Muscle of arm (tissue), 12 donors: Measurements from ENCODE around the gene PHYKPL. TPM values are rescaled to one million over a fixed set of nuclear protein-coding genes. Genes with fewer than 3 reads are reported as not detected.
"Not testable (repeated sequence)": the region's sequence is repeated elsewhere in the genome, so short reads cannot be mapped to it uniquely, and the experiment has no call there.

ENCODE experiments used
- DNase-seq: peaks from one replicate; pipeline ENCODE4 v3.0.0-alpha.2; 2013
- polyA plus RNA-seq, 12 donors: library from polyadenylated mRNA; unstranded; fragments of 120-200 nt; gene quantifications; one replicate each; pipeline ENCODE4 v1.2.1, GENCODE V29; 2013; ENCODE audit not compliant: insufficient read length in 12 of 12

Gene PHYKPL
- polyA plus RNA-seq, 12 donors, result 35.0 to 90.4 (median 59.4) TPM; not detected in 1

GRCh38 chr5:178240766-178241165 lies 8.2 kb upstream of the PHYKPL start:
- no peak for DNase-seq

DNA sequence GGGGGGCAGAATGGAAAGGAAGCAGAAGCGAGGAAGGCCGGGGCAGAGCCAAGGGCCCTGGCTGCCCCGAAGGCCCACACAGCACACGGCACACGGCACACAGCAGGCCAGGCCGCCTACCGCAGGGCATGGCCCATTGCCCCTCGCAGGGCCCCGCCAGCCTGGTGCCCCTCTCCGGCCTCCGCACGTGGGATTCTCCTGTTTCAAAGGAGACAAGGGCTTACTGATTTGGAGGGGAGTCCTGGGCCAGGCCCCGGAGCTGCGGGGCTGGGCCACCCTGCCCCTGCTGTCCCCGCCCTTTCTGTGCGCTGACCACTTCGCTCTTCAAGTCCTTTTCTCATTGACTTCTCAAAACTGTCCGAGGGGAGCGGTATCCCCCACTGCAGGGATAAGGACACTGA lies 7.7 kb upstream of the PHYKPL start:
- no peak for DNase-seq

- DNase-seq, result not testable (repeated sequence)
Measured at GRCh38 chr5:178239626-178240301, 7.2 kb upstream of the PHYKPL start.

DNA sequence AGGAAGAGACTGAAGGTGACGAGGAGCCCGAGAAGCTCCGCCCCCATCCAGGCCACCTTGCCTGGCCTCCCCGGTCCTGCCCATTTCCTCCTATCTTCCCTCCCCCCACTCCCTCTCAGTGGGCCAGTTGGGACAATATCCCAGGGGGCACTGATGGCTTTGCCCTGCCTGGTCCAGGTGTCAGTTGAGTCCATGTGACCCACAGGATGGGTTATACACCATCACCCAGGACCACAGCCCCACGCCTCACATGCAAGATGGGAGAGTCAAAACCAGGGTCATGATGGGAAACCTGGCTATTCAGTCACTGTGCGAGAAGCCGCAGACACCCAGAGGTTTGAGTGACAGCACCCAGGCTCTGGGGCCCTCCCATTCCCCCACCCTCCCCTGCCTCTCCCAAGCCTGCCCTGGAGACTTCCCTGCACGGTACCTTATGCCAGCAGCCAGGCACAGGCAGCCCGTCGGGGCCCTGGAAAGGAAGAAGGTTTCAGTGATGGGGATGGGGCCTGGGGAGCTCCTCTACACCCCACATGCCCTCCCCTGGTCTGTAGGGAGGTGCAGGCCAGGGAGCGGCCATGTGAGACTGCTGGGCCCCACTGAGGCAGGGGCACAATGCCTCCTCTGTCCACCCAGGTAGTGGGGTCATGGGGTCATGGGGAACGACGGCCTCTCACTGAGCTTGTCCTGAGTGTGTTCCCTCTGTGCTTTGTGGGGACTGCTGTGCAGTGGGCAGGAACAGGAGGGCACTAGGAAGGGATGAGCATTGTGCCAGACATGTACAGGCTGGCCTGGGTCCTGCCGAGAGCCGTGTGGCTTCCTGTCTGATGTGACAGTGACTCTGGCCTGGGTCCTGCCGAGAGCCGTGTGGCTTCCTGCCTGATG lies 6.3 kb upstream of the PHYKPL start:
- no peak for DNase-seq

- no peak for DNase-seq
Measured at GRCh38 chr5:178238313-178238635, 5.7 kb upstream of the PHYKPL start.

DNA sequence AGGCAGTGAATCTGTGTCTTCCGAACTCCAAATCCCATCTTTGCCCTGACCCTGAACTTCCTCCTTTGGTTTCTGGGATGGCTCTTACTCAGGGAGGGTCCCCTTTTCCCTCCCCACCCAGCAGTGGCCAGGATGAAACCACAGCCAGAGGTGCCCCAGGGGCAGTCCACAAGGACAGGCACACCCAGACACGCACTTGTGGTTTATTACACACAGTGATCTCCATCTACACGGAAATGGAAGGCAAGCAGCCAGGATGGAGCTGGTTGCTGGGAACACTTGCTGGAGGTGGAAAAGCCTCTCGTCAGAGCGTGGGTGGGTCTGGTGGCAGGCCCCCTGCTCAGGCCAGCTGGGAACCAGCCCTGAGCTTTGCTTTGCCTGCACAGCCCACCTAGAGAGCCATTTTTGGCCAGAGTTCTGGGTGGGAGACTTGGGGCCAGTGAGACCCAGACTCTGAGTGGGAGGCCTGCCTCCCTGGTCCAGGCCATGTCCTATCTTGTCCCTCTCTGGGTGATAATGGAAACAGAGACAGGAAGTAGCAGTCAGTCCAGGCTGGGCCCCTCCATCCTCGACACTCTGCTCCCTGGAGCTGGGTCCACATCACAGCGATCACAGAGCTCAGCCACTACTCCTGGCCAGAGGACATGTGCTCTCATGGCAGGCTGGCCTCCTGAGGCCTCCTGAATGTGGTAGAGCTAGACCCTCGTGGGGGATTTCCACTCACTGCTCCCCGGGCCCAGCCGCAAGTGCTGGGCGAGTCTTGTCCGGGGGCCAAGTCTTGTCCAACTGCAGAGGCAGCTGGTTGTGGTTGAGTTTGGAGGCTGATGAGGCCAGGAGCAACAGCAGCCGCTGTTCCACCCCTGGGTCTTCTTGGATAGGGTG lies 5.1 kb upstream of the PHYKPL start:
- no peak for DNase-seq

DNA sequence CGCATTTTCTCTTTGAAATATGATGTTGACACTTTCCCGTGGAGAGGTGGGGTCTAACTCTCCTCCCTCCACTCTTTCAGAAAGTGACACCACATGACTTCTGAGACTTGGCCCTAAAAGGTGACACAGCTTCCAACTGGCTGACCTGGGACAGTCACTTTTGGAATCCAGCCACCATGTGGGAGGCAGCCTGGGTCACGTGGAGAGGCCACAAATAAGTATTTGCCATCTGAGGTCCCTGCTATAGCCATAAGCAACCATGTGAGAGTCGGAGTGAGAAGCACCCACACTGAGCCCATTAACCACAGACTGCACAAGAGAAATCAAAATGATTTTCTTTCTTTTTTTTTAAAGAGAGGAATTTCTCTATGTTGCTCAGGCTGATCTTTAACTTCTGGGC lies 4.1 kb upstream of the PHYKPL start:
- no peak for DNase-seq

GRCh38 chr5:178236126-178236525 lies 3.5 kb upstream of the PHYKPL start:
- DNase-seq, result no peak

DNA sequence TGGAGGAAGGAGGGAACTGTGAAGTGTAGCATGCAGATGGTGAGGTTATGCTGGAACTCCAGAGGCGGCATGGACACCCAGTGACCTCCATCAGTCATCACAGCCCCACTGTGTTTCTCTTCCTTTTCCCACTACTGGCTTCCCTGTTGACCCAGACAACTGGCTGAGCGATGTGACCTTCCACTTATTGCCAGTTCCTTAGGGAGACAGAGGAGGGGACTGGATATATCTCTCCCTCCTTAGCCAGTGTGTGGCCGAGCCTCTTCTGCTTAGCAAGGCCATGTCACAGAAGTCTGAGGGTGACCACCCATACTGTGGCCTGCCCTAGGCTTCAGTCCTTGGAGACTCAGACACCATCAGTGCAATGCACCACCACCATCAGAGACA lies 3.0 kb upstream of the PHYKPL start:
- DNase-seq, result no peak

GRCh38 chr5:178234750-178235587 lies 2.4 kb upstream of the PHYKPL start:
- peak; percentile 62 for DNase-seq

DNA sequence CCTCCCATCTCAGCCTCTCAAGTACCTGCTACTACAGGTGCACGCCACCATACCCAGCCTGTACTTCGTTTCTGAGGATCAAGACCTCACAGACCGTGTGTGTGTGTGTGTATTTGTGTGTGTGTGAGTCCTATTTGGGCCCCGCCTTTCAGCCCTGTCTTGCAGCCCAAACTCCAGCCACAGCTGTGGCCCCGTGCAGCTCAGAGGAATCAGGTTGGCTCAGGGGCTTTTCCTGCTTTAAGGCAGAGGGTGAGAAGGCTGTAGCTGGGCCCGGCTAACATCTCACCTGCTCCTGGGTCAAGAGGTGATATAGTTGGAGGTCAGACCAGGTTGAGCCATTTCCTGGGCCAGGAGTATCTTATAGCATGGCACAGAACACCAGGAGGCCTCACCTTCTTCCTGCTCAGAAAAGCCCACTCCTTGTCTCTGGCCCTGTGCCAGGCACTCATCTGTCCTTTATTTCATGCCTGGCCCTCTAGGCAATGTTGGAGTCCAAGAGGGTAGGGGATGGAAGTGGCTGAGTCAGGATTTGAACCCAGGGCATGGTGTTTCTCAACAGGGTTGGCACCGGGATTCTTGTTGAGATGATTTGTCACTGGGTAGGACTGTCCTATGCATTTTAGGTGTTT lies 1.6 kb upstream of the PHYKPL start:
- DNase-seq, result no peak

DNA sequence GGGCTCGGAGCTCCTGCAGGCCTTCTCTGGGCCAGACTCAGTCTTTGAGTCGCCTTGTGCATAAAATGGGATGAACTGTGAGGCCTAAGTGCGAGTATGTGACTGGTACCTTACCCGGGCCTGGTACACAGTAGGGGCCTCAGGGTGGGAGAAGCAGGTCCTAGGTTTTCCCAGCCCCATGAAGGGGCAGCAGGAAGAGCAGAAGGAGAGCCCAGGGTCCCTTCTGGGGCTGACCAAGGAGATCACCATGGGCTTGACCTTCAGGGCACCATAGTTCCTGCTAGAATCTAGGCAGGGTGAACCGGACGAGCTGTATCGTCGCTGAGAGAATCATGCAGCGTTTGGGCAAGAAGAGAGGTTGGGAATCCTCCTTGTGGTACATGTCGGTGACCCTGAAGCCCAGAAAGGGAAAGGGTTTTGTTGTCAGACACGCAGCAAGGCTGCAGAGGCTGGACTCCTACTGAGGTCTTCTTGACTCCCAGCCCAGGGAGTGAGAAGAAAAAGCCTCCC lies 373 bp upstream of the PHYKPL start:
- no peak for DNase-seq

GRCh38 chr5:178231539-178232123 lies 971 bp downstream of the PHYKPL start:
- no peak for DNase-seq

DNA sequence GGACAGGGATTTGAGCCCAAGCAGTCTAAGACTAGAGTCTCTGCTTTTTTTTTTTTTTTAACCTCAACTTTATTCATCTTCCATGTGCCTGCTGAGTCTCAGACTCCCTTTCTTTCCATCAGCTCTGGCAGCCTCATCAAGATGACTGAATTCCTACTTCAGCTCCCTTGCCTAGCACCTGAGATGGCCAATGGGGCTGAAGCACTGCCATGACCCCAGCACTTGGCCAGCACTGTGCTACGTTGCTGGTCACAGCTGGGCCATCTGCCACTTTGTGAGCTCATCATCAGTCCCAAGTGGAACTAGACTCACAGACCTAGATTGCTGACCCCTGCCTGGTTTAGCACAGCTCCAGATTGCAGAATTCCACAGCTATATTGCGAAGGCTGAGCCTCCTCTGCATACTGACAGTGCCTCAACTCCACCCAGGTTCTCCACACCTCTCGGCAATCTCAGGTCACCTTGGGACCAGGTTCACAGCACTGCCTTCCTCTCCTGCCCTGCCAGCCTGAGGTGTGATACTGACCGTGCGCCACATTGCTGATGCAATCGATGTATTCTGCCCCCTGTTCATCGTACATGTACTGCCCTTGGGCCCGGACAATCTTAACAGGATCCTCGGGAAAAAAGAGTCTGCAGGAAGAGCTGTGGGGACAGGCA lies 1.6 kb downstream of the PHYKPL start:
- peak; percentile 27 for DNase-seq

DNA sequence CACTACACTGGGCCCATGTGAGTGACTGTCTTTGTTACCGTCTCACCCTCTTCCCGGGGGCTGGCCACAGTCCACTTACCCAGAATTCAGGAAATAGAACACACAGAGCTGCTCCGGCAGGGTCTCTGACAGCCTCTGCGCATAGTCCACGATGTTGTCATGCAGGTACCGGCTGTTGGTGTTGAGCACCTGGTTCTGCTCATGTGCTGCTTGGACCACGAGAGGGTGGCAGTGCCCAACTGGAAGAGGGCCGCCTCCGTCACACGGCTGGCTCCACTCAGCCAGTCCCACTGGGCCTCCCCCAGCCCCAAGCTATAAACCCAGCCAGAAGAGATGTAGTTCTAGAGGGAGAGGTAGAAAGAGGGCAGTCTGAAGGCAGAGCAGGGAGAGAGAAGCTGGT lies 2.7 kb downstream of the PHYKPL start:
- DNase-seq, result no peak

DNA sequence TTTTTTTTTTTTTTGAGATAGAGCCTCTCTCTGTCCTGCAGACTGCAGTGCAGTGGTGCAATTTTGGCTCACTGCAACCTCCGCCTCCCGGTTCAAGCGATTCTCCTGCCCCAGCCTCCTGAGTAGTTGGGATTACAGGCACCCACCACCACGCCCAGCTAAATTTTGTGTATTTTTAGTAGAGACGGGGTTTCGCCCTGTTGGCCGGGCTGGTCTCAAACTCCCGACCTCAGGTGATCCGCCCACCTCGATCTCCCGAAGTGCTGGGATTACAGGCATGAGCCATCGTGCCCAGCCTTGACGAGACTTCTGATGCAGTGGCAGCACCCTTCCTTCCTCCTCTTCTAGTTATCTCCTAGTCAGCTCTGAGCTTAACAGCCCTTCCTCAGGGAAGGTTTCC lies 3.5 kb downstream of the PHYKPL start:
- DNase-seq, result not testable (repeated sequence)

GRCh38 chr5:178228609-178229008 lies 4.0 kb downstream of the PHYKPL start:
- DNase-seq, result no peak

GRCh38 chr5:178227929-178228328 lies 4.7 kb downstream of the PHYKPL start:
- no peak for DNase-seq

GRCh38 chr5:178227138-178227659 lies 5.4 kb downstream of the PHYKPL start:
- DNase-seq, result no peak

DNA sequence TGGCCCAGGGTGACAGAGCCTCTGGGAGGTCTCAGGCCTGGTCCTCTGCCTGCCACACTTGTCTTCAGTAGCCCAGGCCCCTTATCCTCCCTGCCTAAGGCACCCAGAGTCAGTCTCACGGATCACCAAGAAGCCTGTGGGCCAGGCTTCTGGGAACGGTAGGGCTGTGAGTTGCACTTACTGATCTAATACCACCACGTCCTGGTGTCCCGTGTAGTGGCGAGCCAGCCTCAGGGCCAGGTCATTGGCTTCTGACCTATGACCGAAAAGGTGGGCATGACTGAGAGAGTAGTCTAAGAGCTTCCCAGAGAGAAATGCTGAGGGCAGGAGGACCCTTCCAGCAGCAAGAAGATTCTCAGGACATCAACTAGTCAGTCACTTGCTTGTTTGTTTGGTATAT lies 7.4 kb downstream of the PHYKPL start:
- DNase-seq, result no peak
